Adipose tissue (tissue), 3 donors: ENCODE results near the gene KIF2A. TPM values are rescaled to one million over a fixed set of nuclear protein-coding genes. Genes with fewer than 3 reads are reported as not detected.

Source experiments
- H3K27ac ChIP-seq: one replicate; pipeline ENCODE4 v1.5.1; 2013; ENCODE audit warnings: low read depth, low read length
- WGBS, 3 donors: extraction: QIAGEN DNeasy Blood & Tissue Kit; methylation state at CpG; one replicate each; pipeline ENCODE4 v1.1.7; 2013; 5-methylcytosine and 5-hydroxymethylcytosine counted together
- polyA plus RNA-seq, 3 donors: library from polyadenylated mRNA; stranded (reverse); fragments of 200-250 nt; gene quantifications; one replicate each; pipeline ENCODE4 v1.2.3, GENCODE V29; 2013
- donor health status: healthy with polysubstance abuse.
- donor health status: Bipolar disorder and iron deficiency.
- donor health status: healthy.

The KIF2A gene
- polyA plus RNA-seq, 3 donors: 8.2 to 13.0 (median 9.2) TPM

- WGBS, 3 donors: 72 to 96% (median 79%) methylated on average over 3 of the region's 3 CpGs
- H3K27ac ChIP-seq: no peak overlapping the region
Measured at GRCh38 chr5:62317810-62318209, 11.8 kb downstream of the KIF2A start.

DNA sequence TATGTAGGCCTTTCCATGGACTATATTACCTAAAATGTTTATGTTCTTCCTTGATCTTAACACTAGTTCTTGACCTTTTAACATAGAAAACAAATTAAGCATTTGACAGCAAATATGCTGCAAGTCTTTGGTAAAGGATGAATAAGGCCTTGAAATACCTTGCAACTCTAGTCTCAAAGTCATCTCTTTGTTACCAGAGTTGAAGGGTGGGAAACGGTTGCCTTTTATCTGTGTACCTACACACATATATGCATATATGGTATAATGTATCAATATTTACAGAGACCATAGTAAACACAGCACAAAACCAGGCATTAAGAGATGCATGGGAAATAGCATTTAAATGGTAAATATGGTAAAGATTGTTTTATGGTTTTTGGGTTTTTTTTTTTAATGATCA is 16.5 kb downstream of the KIF2A start:
- H3K27ac ChIP-seq: no peak overlapping the region
- 65 to 96% (median 87%) methylated on average over 1 of the region's 1 CpG for WGBS, 3 donors

DNA sequence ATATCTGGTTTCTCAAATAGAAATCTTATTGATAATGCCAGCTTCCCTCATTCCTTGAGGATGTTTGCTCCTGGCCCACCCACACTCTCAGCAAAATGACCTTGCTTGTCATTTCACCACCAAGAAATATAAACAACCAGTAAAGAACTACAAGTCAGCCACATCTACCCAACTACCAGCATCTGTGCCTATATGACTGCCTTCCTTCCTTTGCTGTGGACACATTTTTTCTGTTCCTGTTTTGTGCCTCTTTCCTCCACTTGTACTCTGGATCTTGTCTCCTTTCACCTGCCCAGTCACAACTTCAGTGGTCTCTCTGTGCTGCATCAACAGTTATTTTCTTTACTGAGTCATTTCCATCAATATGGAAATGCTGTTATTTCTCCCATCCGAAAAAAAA is 20.3 kb downstream of the KIF2A start:
- H3K27ac ChIP-seq: no peak overlapping the region
- 81 to 90% (median 88%) methylated on average over 1 of the region's 1 CpG for WGBS, 3 donors

DNA sequence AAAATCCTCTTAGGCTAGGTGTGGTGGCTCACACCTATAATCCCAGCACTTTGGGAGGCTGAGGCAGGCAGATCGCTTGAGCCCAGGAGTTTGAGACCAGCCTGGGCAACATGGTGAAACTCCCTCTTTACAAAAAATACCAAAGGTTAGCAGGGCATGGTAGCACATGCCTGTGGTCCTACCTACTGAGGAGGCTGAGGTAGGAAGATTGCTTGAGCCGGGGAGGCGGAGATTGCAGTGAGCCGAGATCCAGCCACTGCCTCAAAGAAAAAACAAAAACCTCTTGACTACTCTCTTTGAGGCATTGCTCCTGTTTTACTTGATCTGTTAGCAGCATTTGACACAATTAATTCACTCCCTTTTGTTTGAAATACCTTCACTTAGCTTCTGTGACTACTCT is 20.7 kb downstream of the KIF2A start:
- WGBS, 3 donors: 88 to 95% (median 95%) methylated on average over 4 of the region's 4 CpGs
- H3K27ac ChIP-seq: no peak overlapping the region

- no peak overlapping the region for H3K27ac ChIP-seq
- WGBS, 3 donors: 73 to 77% (median 73%) methylated on average over 9 of the region's 9 CpGs
Measured at GRCh38 chr5:62327138-62328053, 21.4 kb downstream of the KIF2A start.

- 81 to 89% (median 88%) methylated on average over 7 of the region's 7 CpGs for WGBS, 3 donors
- H3K27ac ChIP-seq: no peak overlapping the region
Measured at GRCh38 chr5:62328772-62329491, 22.9 kb downstream of the KIF2A start.

- 67 to 97% (median 87%) methylated on average over 1 of the region's 1 CpG for WGBS, 3 donors
- no peak overlapping the region for H3K27ac ChIP-seq
Measured at GRCh38 chr5:62330302-62330701, 24.3 kb downstream of the KIF2A start.

DNA sequence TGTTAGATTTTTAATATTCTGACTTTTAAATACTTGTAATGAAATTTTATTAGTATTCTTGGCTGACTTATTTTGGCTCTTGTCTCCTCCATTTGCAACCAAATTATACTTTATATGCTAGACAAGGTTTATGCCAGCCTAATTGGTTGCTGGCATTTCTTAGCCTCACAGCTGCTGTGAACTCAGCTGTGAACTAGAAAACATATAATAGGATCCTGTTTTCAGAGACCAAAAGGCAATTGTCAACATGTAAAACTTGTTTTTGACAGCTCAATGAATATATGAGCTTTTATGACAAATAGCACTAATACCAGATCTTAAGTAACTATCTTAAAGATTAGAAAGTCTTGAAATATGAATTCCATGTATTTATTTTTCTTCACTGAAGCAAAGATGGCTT is 25.9 kb downstream of the KIF2A start:
- H3K27ac ChIP-seq: no peak overlapping the region

DNA sequence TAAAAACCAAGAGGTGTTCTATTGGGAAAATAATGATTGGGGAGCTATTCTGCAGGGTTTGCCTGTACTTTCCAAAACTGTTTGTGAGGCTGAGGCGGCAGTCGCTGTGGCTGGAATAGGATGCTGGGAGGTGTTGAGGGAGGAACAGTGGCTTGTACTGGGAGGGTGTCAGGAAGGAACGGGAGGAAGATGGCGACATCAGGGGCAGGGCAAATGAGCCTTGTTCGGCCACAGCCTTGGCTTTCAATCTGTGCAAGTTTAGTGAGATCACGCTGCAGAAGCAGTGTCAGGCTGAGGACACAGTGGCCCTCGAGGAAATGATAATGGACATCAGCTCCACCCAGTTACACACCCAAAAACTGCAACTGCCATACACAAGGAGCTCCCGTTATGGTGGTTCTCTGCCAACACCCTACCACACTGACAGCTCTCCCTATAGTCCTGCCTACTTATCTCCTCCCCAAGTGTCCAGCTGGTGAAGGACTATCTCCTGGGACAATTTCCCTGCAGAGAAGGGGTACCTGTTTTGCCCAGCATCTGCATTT is 27.3 kb downstream of the KIF2A start:
- WGBS, 3 donors: 52 to 88% (median 61%) methylated on average over 8 of the region's 8 CpGs

DNA sequence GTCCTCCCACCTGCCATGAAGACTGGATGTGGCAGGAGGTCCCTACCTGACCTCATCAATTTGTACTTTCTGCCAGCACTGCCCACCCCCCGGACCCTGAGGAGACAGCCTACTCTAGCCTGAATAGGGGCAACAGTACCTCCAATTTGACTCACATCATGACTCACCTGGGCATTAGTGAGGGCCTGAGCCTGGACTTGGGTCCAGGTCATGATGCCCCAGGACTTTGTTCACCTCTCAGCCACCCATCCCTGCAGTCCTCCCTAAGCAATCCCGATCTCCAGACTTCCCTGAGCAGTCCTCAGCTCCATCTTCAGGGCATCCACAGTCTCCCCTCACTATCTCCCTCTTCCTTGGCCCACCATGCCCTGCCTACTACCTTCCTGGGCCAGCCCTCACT is 28.1 kb downstream of the KIF2A start:
- H3K27ac ChIP-seq: no peak overlapping the region
- WGBS, 3 donors: 94 to 100% (median 97%) methylated on average over 2 of the region's 2 CpGs

More for the DNA sequence above, 27.3 kb downstream of the KIF2A start:
- H3K27ac ChIP-seq: no peak overlapping the region

DNA sequence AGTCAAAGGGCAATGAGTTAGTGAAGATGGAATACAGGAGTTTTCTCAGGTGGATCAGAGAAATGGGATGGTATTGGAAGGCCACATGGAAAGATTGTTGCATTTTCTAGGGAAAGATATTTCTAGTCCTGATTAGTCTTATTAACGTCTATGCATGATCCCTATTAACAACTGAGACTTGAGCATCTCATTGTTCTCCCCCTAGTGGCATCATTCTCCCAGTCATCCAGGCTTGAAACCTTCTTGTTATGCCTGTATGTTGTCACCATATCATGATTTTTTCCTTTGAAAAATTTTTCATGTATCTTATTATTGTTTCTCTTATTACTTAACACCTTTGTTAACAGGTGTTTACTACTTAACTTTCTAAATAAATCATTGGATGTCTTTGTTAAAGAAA is 34.4 kb downstream of the KIF2A start:
- no peak overlapping the region for H3K27ac ChIP-seq
- 0 to 18% (median 0%) methylated on average over 1 of the region's 1 CpG for WGBS, 3 donors

GRCh38 chr5:62340979-62341378 is 35.0 kb downstream of the KIF2A start:
- no peak overlapping the region for H3K27ac ChIP-seq
- 92 to 96% (median 95%) methylated on average over 2 of the region's 2 CpGs for WGBS, 3 donors

DNA sequence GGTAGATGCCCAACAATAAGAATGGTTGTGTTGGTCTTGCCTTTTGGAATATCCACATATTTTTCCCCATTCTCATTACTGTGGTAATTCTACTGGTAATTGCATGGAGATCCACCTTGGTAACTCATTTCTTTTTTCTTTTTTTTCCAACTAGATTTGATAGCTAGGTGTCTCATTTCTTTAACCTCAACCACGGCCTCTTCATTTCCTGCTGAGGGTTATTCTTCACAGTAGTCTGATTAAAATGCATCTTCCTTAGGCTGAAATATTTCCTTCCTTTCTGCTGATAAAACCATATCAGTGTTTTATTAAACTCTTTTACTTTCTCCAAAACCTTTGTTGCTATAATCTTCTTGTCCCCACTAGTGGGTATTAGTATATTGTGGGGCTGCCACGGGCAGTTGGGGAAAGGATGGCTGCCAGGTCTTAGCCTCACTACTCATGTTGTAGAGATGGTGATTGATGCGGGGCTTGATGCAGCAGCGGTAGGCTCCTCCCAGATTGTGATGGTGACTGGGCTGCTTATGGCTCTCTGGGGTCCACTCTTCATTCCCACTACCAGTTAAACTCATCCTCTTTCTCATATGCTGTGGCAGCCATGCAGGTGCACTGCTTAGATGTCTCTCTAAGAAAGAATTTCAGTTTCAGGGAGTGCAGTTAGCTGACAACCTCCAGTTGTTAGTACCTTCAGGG is 35.9 kb downstream of the KIF2A start:
- 82 to 91% (median 87%) methylated on average over 4 of the region's 4 CpGs for WGBS, 3 donors
- H3K27ac ChIP-seq: no peak overlapping the region

- WGBS, 3 donors: 97 to 100% (median 98%) methylated on average over 2 of the region's 2 CpGs
- H3K27ac ChIP-seq: no peak overlapping the region
Measured at GRCh38 chr5:62342476-62342837, 36.5 kb downstream of the KIF2A start.

- 91 to 100% (median 97%) methylated on average over 1 of the region's 1 CpG for WGBS, 3 donors
- no peak overlapping the region for H3K27ac ChIP-seq
Measured at GRCh38 chr5:62343428-62343827, 37.4 kb downstream of the KIF2A start.

DNA sequence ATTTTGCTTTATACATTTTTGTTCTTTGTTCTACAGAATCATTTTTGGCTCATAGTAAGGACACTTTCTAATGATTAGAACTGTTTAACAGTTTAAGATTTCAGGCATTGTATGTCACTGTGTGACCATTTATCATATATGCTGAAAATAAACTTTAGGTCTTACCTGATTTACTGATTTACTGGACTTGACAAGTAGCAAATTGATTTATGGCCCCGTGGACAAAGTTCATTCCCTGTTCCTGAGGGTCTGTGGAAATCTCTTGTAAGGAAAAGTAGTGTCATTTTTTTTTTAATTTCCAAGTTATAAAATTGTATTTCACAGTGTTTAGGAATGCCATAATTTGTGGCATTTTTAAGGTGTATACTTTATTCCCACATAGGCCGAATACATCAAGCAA is 40.7 kb downstream of the KIF2A start:
- H3K27ac ChIP-seq: no peak overlapping the region
- WGBS, 3 donors: 75 to 97% (median 92%) methylated on average over 2 of the region's 2 CpGs

- 65 to 97% (median 89%) methylated on average over 1 of the region's 1 CpG for WGBS, 3 donors
- H3K27ac ChIP-seq: no peak overlapping the region
Measured at GRCh38 chr5:62347928-62348327, 41.9 kb downstream of the KIF2A start.

DNA sequence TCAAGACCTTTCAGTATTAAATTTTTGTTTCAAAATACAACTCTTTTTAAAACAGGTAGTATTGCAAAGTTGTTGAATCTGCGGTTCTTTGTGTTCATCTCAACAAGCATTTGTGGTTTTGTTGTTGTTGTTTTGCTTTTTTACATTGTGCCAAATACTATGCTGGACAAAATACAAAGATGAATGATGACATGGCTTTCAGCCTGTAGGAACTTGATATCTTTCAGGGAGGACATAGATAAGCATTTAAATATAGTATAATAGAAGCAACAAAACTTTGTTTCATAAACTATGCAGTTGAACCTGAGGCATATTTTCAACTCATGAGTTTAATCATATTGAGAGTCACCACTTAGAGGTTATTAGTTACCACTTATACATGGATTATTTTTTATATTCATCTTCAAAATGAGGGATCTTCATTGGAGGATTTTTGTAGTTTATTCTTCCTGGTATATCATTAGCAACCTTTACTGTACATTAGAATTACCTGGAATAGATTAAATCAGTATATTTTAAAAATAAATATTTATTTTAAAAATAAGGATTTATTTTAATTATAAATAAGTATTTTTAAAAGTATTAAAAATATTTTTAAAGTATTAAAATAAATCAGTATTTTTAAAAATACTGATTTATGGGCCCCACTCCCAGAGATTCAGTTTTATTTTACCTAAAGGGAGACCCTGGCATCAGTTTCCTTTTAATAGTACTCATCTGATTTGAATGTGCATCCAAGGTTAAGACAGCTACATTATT is 42.9 kb downstream of the KIF2A start:
- WGBS, 3 donors: 98 to 100% (median 99%) methylated on average over 1 of the region's 1 CpG
- H3K27ac ChIP-seq: no peak overlapping the region
